Liver (tissue), 9 donors: ENCODE measurements around the gene CPS1. TPM values are rescaled to one million over a fixed set of nuclear protein-coding genes. Genes with fewer than 3 reads are reported as not detected.

Source experiments
- DNase-seq: peaks from one replicate; pipeline ENCODE4 v3.0.0-alpha.2; 2017; ENCODE audit warnings: low spot score
- H3K27ac ChIP-seq, 2 donors: one replicate each; pipeline ENCODE4 v1.7.0; 2013; ENCODE audit warnings: inconsistent platforms in 2 of 2, low read length in 2 of 2, control low read depth in 1 of 2, low read depth in 1 of 2, mild to moderate bottlenecking in 1 of 2
- H3K27me3 ChIP-seq, 4 donors: one replicate each; pipeline versions ENCODE4 v1.6.1 to v1.7.0; 2013; ENCODE audit warnings: low read length in 3 of 4, inconsistent platforms in 1 of 4, mild to moderate bottlenecking in 1 of 4, moderate library complexity in 1 of 4; ENCODE audit not compliant: control insufficient read depth in 4 of 4, insufficient read depth in 4 of 4
- H3K36me3 ChIP-seq, 4 donors: one replicate each; pipeline versions ENCODE4 v1.6.1 to v1.7.0; 2013; ENCODE audit warnings: low read length in 3 of 4, mild to moderate bottlenecking in 3 of 4, low read depth in 1 of 4, moderate library complexity in 1 of 4; ENCODE audit not compliant: control insufficient read depth in 4 of 4, insufficient read depth in 3 of 4
- H3K4me1 ChIP-seq, 4 donors: one replicate each; pipeline versions ENCODE4 v1.6.1 to v1.7.0; 2013; ENCODE audit warnings: low read length in 3 of 4, mild to moderate bottlenecking in 3 of 4, moderate library complexity in 1 of 4; ENCODE audit not compliant: control insufficient read depth in 4 of 4, insufficient read depth in 4 of 4
- H3K4me3 ChIP-seq, 3 donors: one replicate each; pipeline versions ENCODE4 v1.6.1 to v1.7.0; 2013; ENCODE audit warnings: low read length in 3 of 3, control low read depth in 1 of 3, low read depth in 1 of 3, mild to moderate bottlenecking in 1 of 3
- H3K9ac ChIP-seq, 2 donors: one replicate each; pipeline ENCODE4 v1.7.0; 2013; ENCODE audit warnings: low read length in 2 of 2, mild to moderate bottlenecking in 2 of 2, moderate library complexity in 2 of 2, control low read depth in 1 of 2, low read depth in 1 of 2
- H3K9me3 ChIP-seq, 4 donors: one replicate each; pipeline versions ENCODE4 v1.6.1 to v1.7.0; 2013; ENCODE audit warnings: low read length in 3 of 4; ENCODE audit not compliant: control insufficient read depth in 4 of 4
- EGR1 ChIP-seq, 2 donors: IDR thresholded peaks; 2 replicates each; pipeline ENCODE4 v1.6.1; 2016 to 2018; ENCODE audit warnings: antibody characterized with exemption in 2 of 2, low read depth in 2 of 2
- FOXA1 ChIP-seq: IDR thresholded peaks from 2 replicates; pipeline ENCODE4 v1.6.1; 2016; ENCODE audit warnings: antibody characterized with exemption
- FOXA2 ChIP-seq: IDR thresholded peaks from 2 replicates; pipeline ENCODE4 v1.6.1; 2016; ENCODE audit warnings: antibody characterized with exemption
- HNF4A ChIP-seq, 2 donors: conservative IDR thresholded peaks; 2 replicates each; pipeline ENCODE4 v1.6.1; 2016; ENCODE audit warnings: antibody characterized with exemption in 2 of 2, mild to moderate bottlenecking in 2 of 2
- JUND ChIP-seq, 2 donors: IDR thresholded peaks; 2 replicates each; pipeline ENCODE4 v1.6.1; 2016; ENCODE audit warnings: antibody characterized with exemption in 2 of 2
- MAX ChIP-seq: IDR thresholded peaks from 2 replicates; pipeline ENCODE4 v1.6.1; 2016; ENCODE audit warnings: antibody characterized with exemption
- NR2F2 ChIP-seq: IDR thresholded peaks from 2 replicates; pipeline ENCODE4 v1.6.1; 2016; ENCODE audit warnings: antibody characterized with exemption
- SP1 ChIP-seq: IDR thresholded peaks from 2 replicates; pipeline ENCODE4 v1.6.1; 2018; ENCODE audit warnings: antibody characterized with exemption, mild to moderate bottlenecking
- TAF1 ChIP-seq: conservative IDR thresholded peaks from 2 replicates; pipeline ENCODE4 v1.6.1; 2016; ENCODE audit warnings: antibody characterized with exemption, mild to moderate bottlenecking
- WGBS: extraction: QIAGEN DNeasy Blood & Tissue Kit; methylation state at CpG from one replicate; pipeline ENCODE4 v1.1.7; 2013; 5-methylcytosine and 5-hydroxymethylcytosine counted together
- polyA plus RNA-seq, 2 donors: library from polyadenylated mRNA; stranded (reverse) in 1 of 2; unstranded in 1 of 2; fragments of 200-250 nt in 1 of 2; fragments of >200 nt in 1 of 2; fragmentation: Nextera tagmentation in 1 of 2; extraction: Ambion mirVana in 1 of 2; gene quantifications; one replicate each; pipeline versions ENCODE4 v1.2.1 to v1.2.3, GENCODE V29; 2013 to 2015
- total RNA-seq, 2 donors: library from RNA; depleted of rRNA; stranded (reverse); fragments of >200 nt; gene quantifications; one replicate each; pipeline ENCODE4 v1.2.3, GENCODE V29; 2014
- TF ChIP-seq, protein P1 (sequence below): IDR thresholded peaks from 2 replicates; pipeline ENCODE4 v1.6.1; 2016; ENCODE audit warnings: antibody characterized with exemption
- TF ChIP-seq, protein P2 (sequence below): fragments of 150-350 bp; IDR thresholded peaks from 2 replicates; pipeline ENCODE4 v1.5.1; 2017; ENCODE audit warnings: improper control_type of control experiment, low read depth, low read length; ENCODE audit not compliant: missing input control
- TF ChIP-seq, protein P3 (sequence below): IDR thresholded peaks from 2 replicates; pipeline ENCODE4 v1.6.1; 2016; ENCODE audit warnings: antibody characterized with exemption, mild to moderate bottlenecking
- donor health status: healthy.
- donor health status: healthy.
- donor health status: healthy.
- donor health status: healthy.
- donor health status: healthy.

CPS1 gene
- total and polyA plus RNA-seq, 4 donors: 469 to 930 (median 575) TPM

DNA sequence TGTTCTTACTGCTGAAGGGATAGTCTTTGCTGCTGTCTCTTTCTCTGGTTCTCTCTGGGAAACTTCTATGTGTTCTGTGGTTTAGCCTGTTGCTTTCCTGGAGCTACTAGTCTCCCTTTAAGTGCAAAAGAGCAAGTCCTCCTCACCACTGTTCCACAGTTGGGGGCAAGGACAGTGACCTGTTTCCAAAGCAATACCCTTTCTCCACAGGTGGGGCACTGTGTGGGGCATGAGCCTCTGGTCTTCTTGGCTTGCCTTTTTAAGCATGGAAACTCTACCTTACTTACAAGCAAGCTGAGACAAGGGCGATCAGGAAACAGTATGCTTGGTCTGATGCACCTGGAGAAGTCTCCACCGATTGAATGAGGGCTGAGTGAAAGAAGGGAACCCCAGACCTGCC, 156.7 kb downstream of the CPS1 start:
- Histone ChIP-seq H3K4me1 (no peaks in the 10 kb centered on the region), H3K27me3 (no peaks in the 10 kb centered on the region), H3K9me3 (no peaks in the 10 kb centered on the region), H3K27ac (no peak overlapping the region), H3K9ac (no peak overlapping the region), H3K36me3 (peaks cover 0 to 7% (median 0%) of the 10 kb centered on the region in 4 donors), H3K4me3 (no peak overlapping the region)
- 24% methylated on average over 2 of the region's 2 CpGs for WGBS
- no peak for TF ChIP-seq FOXA1
- TF ChIP-seq, protein P1, sequence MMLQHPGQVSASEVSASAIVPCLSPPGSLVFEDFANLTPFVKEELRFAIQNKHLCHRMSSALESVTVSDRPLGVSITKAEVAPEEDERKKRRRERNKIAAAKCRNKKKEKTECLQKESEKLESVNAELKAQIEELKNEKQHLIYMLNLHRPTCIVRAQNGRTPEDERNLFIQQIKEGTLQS: no peak
- TF ChIP-seq MAX: no peak
- TF ChIP-seq SP1: no peak
- no peak for DNase-seq

DNA sequence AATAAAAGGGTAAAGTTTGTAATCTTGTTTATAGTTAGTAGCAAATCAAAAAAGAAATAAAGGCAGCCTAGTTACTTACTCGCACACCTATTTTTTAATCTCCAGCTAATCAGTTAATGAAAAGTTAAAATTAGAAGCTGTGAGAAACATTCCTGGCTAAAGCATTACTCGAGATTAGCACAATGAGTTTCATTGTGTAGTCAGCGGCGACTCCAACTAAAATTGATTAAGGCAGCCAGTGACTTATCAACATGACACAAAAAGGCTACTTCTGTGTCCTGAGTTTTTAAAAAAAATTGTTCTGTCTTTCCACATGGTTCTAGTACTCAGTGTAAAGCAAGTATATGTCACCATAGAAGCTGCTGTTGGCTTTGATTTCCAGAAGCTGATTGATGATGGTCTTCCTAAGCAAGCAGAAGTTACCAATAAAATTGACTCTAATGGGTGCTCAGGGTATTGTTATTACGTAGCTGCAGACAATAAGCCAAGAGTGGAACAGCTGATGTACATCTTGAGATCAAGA, 159.2 kb downstream of the CPS1 start:
- DNase-seq: no peak
- peaks cover 0 to 7% (median 0%) of the 10 kb centered on the region in 4 donors for H3K36me3 ChIP-seq
- no peak overlapping the region for H3K9ac ChIP-seq
- H3K27me3 ChIP-seq: no peaks in the 10 kb centered on the region
- no peak overlapping the region for H3K4me3 ChIP-seq
- WGBS: 83% methylated on average over 5 of the region's 5 CpGs
- H3K4me1 ChIP-seq: no peaks in the 10 kb centered on the region
- H3K27ac ChIP-seq: no peak overlapping the region
- TF ChIP-seq TAF1 (no peak), FOXA2 (no peak), SP1 (no peak), EGR1 (IDR thresholded peaks at IDR 0.05; ENCODE audit: low read depth in 2 of 2) (no peak), NR2F2 (no peak), HNF4A (conservative IDR thresholded peaks at IDR 0.05) (no peak), JUND (IDR thresholded peaks at IDR 0.05) (no peak), MAX (no peak), FOXA1 (no peak)
- TF ChIP-seq, protein P2, sequence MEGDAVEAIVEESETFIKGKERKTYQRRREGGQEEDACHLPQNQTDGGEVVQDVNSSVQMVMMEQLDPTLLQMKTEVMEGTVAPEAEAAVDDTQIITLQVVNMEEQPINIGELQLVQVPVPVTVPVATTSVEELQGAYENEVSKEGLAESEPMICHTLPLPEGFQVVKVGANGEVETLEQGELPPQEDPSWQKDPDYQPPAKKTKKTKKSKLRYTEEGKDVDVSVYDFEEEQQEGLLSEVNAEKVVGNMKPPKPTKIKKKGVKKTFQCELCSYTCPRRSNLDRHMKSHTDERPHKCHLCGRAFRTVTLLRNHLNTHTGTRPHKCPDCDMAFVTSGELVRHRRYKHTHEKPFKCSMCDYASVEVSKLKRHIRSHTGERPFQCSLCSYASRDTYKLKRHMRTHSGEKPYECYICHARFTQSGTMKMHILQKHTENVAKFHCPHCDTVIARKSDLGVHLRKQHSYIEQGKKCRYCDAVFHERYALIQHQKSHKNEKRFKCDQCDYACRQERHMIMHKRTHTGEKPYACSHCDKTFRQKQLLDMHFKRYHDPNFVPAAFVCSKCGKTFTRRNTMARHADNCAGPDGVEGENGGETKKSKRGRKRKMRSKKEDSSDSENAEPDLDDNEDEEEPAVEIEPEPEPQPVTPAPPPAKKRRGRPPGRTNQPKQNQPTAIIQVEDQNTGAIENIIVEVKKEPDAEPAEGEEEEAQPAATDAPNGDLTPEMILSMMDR: no peak
- TF ChIP-seq, protein P1: no peak
- TF ChIP-seq, protein P3, sequence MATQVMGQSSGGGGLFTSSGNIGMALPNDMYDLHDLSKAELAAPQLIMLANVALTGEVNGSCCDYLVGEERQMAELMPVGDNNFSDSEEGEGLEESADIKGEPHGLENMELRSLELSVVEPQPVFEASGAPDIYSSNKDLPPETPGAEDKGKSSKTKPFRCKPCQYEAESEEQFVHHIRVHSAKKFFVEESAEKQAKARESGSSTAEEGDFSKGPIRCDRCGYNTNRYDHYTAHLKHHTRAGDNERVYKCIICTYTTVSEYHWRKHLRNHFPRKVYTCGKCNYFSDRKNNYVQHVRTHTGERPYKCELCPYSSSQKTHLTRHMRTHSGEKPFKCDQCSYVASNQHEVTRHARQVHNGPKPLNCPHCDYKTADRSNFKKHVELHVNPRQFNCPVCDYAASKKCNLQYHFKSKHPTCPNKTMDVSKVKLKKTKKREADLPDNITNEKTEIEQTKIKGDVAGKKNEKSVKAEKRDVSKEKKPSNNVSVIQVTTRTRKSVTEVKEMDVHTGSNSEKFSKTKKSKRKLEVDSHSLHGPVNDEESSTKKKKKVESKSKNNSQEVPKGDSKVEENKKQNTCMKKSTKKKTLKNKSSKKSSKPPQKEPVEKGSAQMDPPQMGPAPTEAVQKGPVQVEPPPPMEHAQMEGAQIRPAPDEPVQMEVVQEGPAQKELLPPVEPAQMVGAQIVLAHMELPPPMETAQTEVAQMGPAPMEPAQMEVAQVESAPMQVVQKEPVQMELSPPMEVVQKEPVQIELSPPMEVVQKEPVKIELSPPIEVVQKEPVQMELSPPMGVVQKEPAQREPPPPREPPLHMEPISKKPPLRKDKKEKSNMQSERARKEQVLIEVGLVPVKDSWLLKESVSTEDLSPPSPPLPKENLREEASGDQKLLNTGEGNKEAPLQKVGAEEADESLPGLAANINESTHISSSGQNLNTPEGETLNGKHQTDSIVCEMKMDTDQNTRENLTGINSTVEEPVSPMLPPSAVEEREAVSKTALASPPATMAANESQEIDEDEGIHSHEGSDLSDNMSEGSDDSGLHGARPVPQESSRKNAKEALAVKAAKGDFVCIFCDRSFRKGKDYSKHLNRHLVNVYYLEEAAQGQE: no peak
- no peaks in the 10 kb centered on the region for H3K9me3 ChIP-seq
